Mesenchymal stem cell (in vitro differentiated cells and primary cell): Measurements from ENCODE around the gene C10orf67.

Experiments used
- DNase-seq: peaks from one replicate; pipeline ENCODE4 v3.0.0-alpha.2; 2013
- H2AFZ ChIP-seq: one replicate; pipeline ENCODE4 v1.6.1; 2013; ENCODE audit warnings: low read depth, mild to moderate bottlenecking, control low read depth, inconsistent platforms, low read length, moderate library complexity
- H2AK5ac ChIP-seq: 2 replicates; pipeline ENCODE4 v1.6.1; 2013; ENCODE audit warnings: low read length, moderate library complexity, mild to moderate bottlenecking, inconsistent platforms; ENCODE audit not compliant: severe bottlenecking
- H2BK120ac ChIP-seq: one replicate; pipeline ENCODE4 v1.6.1; 2013; ENCODE audit warnings: low read depth, mild to moderate bottlenecking, inconsistent platforms, low read length, moderate library complexity
- H2BK12ac ChIP-seq, 2 experiments: one replicate each; pipeline ENCODE4 v1.6.1; 2013; ENCODE audit warnings: inconsistent platforms in 2 of 2, low read length in 2 of 2, mild to moderate bottlenecking in 2 of 2, moderate library complexity in 2 of 2, control low read depth in 1 of 2
- H2BK15ac ChIP-seq: one replicate; pipeline ENCODE4 v1.6.1; 2013; ENCODE audit warnings: mild to moderate bottlenecking, low read depth, inconsistent platforms; ENCODE audit not compliant: poor library complexity, severe bottlenecking
- H2BK5ac ChIP-seq: 2 replicates; pipeline ENCODE4 v1.6.1; 2013; ENCODE audit warnings: low read depth, mild to moderate bottlenecking, low read length, control low read depth, inconsistent platforms; ENCODE audit not compliant: poor library complexity, severe bottlenecking
- H3K14ac ChIP-seq, 2 experiments: one replicate each; pipeline ENCODE4 v1.6.1; 2013; ENCODE audit warnings: inconsistent platforms in 2 of 2, low read length in 2 of 2, control low read depth in 1 of 2, mild to moderate bottlenecking in 1 of 2, moderate library complexity in 1 of 2
- H3K18ac ChIP-seq, 2 experiments: one replicate each; pipeline ENCODE4 v1.6.1; 2013; ENCODE audit warnings: inconsistent platforms in 2 of 2, low read length in 2 of 2, control low read depth in 1 of 2, low read depth in 1 of 2, mild to moderate bottlenecking in 1 of 2
- H3K23ac ChIP-seq, 2 experiments: one replicate each; pipeline ENCODE4 v1.6.1; 2013; ENCODE audit warnings: inconsistent platforms in 2 of 2, low read length in 2 of 2, mild to moderate bottlenecking in 2 of 2, moderate library complexity in 2 of 2, control low read depth in 1 of 2
- H3K27ac ChIP-seq: 2 replicates; pipeline ENCODE4 v1.5.1; 2013; ENCODE audit warnings: mild to moderate bottlenecking, moderate library complexity, low read length, control low read depth, inconsistent platforms; ENCODE audit not compliant: poor library complexity, severe bottlenecking
- H3K27me3 ChIP-seq, 2 experiments: 2 replicates each; pipeline versions ENCODE4 v1.6.1 to v1.7.0; 2013; ENCODE audit warnings: low read length in 2 of 2, mild to moderate bottlenecking in 2 of 2, moderate library complexity in 2 of 2, control low read depth in 1 of 2, inconsistent platforms in 1 of 2; ENCODE audit not compliant: control insufficient read depth in 1 of 2, insufficient read depth in 1 of 2
- H3K36me3 ChIP-seq, 2 experiments: 2 replicates each; pipeline versions ENCODE4 v1.6.1 to v1.7.0; 2013; ENCODE audit warnings: low read length in 2 of 2, control low read depth in 1 of 2, inconsistent platforms in 1 of 2, low read depth in 1 of 2, mild to moderate bottlenecking in 1 of 2; ENCODE audit not compliant: insufficient read depth in 2 of 2, control insufficient read depth in 1 of 2
- H3K4ac ChIP-seq, 2 experiments: one replicate each; pipeline ENCODE4 v1.6.1; 2013; ENCODE audit warnings: inconsistent platforms in 2 of 2, low read length in 2 of 2, mild to moderate bottlenecking in 2 of 2, moderate library complexity in 2 of 2, control low read depth in 1 of 2, low read depth in 1 of 2
- H3K4me1 ChIP-seq: 2 replicates; pipeline ENCODE4 v1.6.1; 2013; ENCODE audit warnings: low read depth, low read length, control low read depth; ENCODE audit not compliant: control insufficient read depth, insufficient read depth
- H3K4me2 ChIP-seq: 2 replicates; pipeline ENCODE4 v1.6.1; 2013; ENCODE audit warnings: low read length, mild to moderate bottlenecking, inconsistent platforms; ENCODE audit not compliant: poor library complexity, severe bottlenecking
- H3K4me3 ChIP-seq, 2 experiments: 2 replicates each; pipeline versions ENCODE4 v1.5.1 to v1.7.0; 2013; ENCODE audit warnings: low read length in 2 of 2, mild to moderate bottlenecking in 2 of 2, control low read depth in 1 of 2, low read depth in 1 of 2; ENCODE audit not compliant: insufficient read depth in 1 of 2
- H3K79me1 ChIP-seq: replicated peaks from 2 replicates; pipeline ENCODE4 v1.6.1; 2013; ENCODE audit warnings: mild to moderate bottlenecking, control low read depth, low read length, inconsistent platforms; ENCODE audit not compliant: poor library complexity, severe bottlenecking
- H3K9ac ChIP-seq: 2 replicates; pipeline ENCODE4 v1.7.0; 2013; ENCODE audit warnings: mild to moderate bottlenecking, low read length, moderate library complexity
- H3K9me3 ChIP-seq: 2 replicates; pipeline ENCODE4 v1.7.0; 2013; ENCODE audit warnings: mild to moderate bottlenecking, low read length; ENCODE audit not compliant: control insufficient read depth
- H4K8ac ChIP-seq: one replicate; pipeline ENCODE4 v1.6.1; 2013; ENCODE audit warnings: inconsistent platforms, mild to moderate bottlenecking, low read length, moderate library complexity
- H4K91ac ChIP-seq: one replicate; pipeline ENCODE4 v1.6.1; 2013; ENCODE audit warnings: mild to moderate bottlenecking, low read length, inconsistent platforms
- WGBS: methylation state at CpG from one replicate; pipeline ENCODE4 v1.1.7; 2013; ENCODE audit warnings: mixed read lengths; 5-methylcytosine and 5-hydroxymethylcytosine counted together

C10orf67 gene

DNA sequence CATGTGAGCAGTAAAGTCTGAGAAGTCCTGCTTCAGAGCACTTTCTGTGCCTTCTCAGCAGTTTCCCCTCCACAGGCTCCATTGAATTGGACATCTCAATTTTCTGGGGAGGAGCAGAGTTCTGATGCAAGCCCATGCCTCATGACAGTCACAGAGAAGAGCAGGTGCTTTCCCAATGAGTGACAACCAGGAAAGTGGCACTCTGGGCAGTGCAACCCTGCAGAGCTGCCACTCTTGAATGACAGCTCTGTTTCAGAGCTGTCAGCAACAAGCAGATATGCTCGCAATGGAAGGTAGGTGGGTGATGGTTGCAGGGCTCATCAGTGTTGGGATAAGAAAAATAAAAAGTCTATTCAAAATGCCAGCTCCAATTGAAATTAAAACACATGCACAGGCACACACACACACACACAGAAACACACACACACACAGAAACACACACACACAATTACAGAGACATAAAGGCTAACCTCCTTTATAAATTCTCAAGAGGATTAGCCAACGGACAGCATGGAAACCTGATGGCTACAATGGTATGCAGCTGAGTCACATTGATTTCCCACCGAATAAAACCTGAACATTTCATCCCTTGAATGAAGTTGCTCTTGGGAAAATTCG lies 50.5 kb downstream of the C10orf67 start:
- Histone ChIP-seq H3K36me3 (no peaks in the 10 kb centered on the region), H4K91ac (no peak overlapping the region), H3K9me3 (no peaks in the 10 kb centered on the region), H3K79me1 (no peaks in the 10 kb centered on the region), H3K4me2 (no peak overlapping the region), H2BK5ac (no peak overlapping the region), H3K23ac (no peak overlapping the region), H3K27ac (no peak overlapping the region), H3K9ac (no peak overlapping the region), H3K27me3 (peaks cover 9 to 42% of the 10 kb centered on the region in 2 experiments), H2BK12ac (no peak overlapping the region), H2BK120ac (no peak overlapping the region), H2AFZ (no peak overlapping the region), H2AK5ac (no peak overlapping the region), H4K8ac (no peak overlapping the region), H3K4ac (no peak overlapping the region), H3K18ac (no peak overlapping the region), H3K4me1 (no peaks in the 10 kb centered on the region), H3K14ac (no peak overlapping the region), H2BK15ac (no peak overlapping the region), H3K4me3 (no peak overlapping the region)
- peak; percentile 9 for DNase-seq
- WGBS = 39% methylated on average over 3 of the region's 4 CpGs

DNA sequence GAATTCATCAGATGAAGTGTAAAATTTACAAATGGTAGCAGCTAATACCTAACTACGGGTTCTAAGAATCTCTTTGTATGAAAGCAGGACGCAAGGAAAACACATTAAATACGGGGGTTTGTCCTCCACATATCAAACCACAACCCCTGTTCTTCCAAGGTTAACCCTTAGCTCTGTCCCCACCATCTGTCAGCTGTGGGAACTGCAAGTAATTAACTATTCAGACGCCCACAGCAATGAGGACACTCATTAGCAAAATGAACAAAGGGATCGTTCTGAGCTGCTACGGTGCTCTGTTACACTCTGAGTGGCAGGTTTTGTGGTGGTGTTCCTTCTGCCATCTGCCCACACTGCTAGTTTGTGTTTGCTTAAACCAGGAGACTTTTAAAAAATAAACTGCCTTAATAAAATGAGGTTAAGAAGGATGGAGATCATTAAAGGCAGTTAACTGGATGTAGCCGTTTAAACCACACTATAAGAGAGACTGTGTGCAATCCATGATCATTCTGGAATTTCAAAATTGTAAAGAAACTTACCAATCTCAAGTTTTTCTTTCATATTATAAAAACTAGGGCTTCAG lies 51.4 kb downstream of the C10orf67 start:
- Histone ChIP-seq H2AK5ac (no peak overlapping the region), H3K4me3 (no peak overlapping the region), H3K27ac (no peak overlapping the region), H3K14ac (no peak overlapping the region), H3K18ac (no peak overlapping the region), H2BK15ac (no peak overlapping the region), H3K23ac (no peak overlapping the region), H3K4ac (no peak overlapping the region), H2BK120ac (no peak overlapping the region), H2BK5ac (no peak overlapping the region), H4K91ac (no peak overlapping the region), H2AFZ (no peak overlapping the region), H3K4me1 (no peaks in the 10 kb centered on the region), H3K4me2 (no peak overlapping the region), H3K36me3 (no peaks in the 10 kb centered on the region), H3K9ac (no peak overlapping the region), H4K8ac (no peak overlapping the region), H3K9me3 (no peaks in the 10 kb centered on the region), H3K79me1 (no peaks in the 10 kb centered on the region), H2BK12ac (no peak overlapping the region), H3K27me3 (peaks cover 9 to 45% of the 10 kb centered on the region in 2 experiments)
- WGBS = 0% methylated on average over 4 of the region's 7 CpGs
- DNase-seq = peak; percentile 29

DNA sequence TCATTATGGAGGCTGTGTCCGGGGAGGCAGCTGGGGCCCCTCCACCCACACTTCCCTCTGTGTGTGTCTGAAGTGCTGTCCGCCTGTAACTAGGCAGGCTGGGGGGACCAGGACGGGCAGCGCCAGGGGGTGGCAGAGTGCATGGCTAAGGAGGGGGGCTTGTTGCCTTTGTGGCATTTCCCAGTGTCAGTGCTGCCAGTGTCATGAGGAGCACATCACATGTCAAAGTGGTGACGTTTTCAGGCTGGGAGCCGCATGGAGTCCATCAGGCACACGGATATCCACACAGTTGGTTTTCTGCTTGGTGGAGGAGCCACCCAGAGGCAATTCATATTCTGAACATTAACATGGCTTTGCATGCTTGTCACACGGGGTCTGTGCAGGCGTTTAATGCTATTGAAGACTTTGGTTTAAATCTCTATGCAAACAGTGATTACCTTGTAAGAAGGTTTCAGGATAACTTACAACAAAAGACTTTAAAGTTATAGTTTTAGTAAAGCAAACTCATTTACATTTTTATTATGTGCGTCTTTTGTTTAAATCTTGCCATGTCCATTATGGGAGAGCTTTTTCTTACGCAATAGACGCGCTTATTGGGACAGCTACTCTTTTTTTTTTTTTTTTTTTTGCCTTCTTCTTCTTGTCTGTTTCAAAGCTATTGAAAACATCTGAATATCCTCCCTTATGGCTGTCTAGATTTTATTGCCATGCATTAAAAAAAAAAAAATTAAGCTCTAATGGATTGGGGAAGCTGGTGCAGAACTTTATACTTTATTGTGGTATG lies 52.9 kb downstream of the C10orf67 start:
- Histone ChIP-seq H3K4ac (no peak overlapping the region), H2BK120ac (no peak overlapping the region), H3K18ac (no peak overlapping the region), H3K4me1 (no peaks in the 10 kb centered on the region), H3K27ac (no peak overlapping the region), H3K27me3 (peaks cover 9 to 45% of the 10 kb centered on the region in 2 experiments), H2BK12ac (no peak overlapping the region), H2AK5ac (no peak overlapping the region), H3K9me3 (no peaks in the 10 kb centered on the region), H2BK15ac (no peak overlapping the region), H3K36me3 (no peaks in the 10 kb centered on the region), H3K4me2 (no peak overlapping the region), H2BK5ac (no peak overlapping the region), H3K23ac (no peak overlapping the region), H2AFZ (no peak overlapping the region), H3K9ac (no peak overlapping the region), H3K79me1 (no peaks in the 10 kb centered on the region), H4K91ac (no peak overlapping the region), H4K8ac (no peak overlapping the region), H3K4me3 (no peak overlapping the region), H3K14ac (peak overlapping the region in 1 of 2 experiments; percentile 76)
- 69% methylated on average over 12 of the region's 13 CpGs for WGBS
- DNase-seq = no peak

DNA sequence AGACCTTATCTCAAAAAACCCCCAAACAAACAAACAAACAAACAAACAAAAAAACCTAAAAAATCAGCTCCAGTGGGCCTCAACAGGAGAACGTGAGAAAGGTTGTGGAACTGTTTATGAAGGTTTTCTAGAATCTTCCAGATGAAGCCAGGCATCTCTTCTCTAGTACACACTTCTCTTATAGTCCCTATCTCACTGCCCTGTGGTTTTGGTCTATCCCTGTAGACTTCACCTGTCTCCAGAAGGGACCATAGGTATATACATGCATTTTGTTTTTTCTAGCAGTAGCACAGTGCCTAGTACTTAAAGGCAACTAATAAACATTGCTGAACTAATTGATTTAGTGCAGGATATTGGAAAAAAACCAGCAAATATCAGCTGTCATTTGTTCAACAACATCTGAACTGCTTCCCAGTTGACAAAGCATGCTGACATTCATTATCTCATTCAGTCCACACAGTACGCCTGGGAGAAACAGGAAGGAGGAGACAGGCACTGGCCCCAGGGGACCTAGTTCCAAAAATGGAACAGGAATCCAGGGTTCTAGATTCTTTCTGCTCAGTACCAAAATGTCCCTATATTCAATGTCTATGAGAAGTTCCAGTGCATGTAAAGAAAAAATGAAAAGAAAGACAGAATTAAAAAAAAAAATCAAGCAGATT lies 59.8 kb downstream of the C10orf67 start:
- no peaks in the 10 kb centered on the region for H3K4me1 ChIP-seq
- H3K14ac ChIP-seq = no peak overlapping the region
- no peak overlapping the region for H2AFZ ChIP-seq
- H2BK15ac ChIP-seq = no peak overlapping the region
- no peaks in the 10 kb centered on the region for H3K79me1 ChIP-seq
- no peak overlapping the region for H3K27ac ChIP-seq
- no peak overlapping the region for H2AK5ac ChIP-seq
- H2BK120ac ChIP-seq = no peak overlapping the region
- WGBS = 62% methylated on average over 2 of the region's 2 CpGs
- H3K23ac ChIP-seq = no peak overlapping the region
- H3K4me3 ChIP-seq = no peak overlapping the region
- peaks cover 4 to 8% of the 10 kb centered on the region in 2 experiments for H3K27me3 ChIP-seq
- no peak overlapping the region for H4K91ac ChIP-seq
- no peak overlapping the region for H3K18ac ChIP-seq
- H3K9me3 ChIP-seq = no peaks in the 10 kb centered on the region
- H3K9ac ChIP-seq = no peak overlapping the region
- no peak overlapping the region for H3K4me2 ChIP-seq
- no peak overlapping the region for H2BK5ac ChIP-seq
- no peak for DNase-seq
- no peak overlapping the region for H3K4ac ChIP-seq
- no peaks in the 10 kb centered on the region for H3K36me3 ChIP-seq
- no peak overlapping the region for H2BK12ac ChIP-seq
- no peak overlapping the region for H4K8ac ChIP-seq
